HG03108 (cell line): Measurements from ENCODE around the gene MRTFA.
"Not testable (repeated sequence)": the region's sequence is repeated elsewhere in the genome, so short reads cannot be mapped to it uniquely, and the experiment has no call there.

Experiments used
- ATAC-seq: cut with Tn5 transposase; IDR thresholded peaks from one replicate; pipeline ENCODE4 v1.9.1; 2021; ENCODE audit warnings: moderate library complexity; ENCODE audit not compliant: unreplicated experiment

The MRTFA gene

GRCh38 chr22:40526960-40527359 lies 109.6 kb downstream of the MRTFA start:
- no peak for ATAC-seq

DNA sequence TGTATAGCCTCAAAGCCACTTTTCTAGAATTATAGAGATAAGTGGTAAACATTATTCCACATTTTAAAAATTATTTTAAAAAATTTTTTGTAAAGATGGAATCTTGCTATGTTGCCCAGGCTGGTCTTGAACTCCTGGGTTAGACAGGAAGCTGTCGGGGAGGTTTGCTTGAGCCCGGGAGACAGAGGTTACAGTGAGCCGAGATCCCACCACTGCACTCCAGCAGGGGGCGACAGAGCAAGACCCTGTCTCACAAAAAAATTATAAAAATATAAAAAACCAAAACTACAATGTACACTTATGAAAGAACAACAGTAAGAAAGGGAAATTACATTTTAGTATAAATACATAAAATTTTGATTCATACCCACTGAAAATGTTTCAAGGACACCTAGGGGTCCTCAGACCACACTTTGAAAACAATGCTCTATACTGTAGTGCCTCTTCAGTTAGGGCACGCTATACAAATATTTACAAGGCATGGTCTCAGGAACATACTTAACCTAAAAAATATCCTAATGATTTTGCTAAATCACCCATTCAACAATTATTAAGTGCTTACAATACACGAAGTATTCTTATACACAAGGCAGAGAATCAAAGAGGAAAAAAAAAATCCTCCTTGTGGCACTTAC lies 111.2 kb downstream of the MRTFA start:
- no peak for ATAC-seq

GRCh38 chr22:40524392-40525249 lies 111.9 kb downstream of the MRTFA start:
- no peak for ATAC-seq

DNA sequence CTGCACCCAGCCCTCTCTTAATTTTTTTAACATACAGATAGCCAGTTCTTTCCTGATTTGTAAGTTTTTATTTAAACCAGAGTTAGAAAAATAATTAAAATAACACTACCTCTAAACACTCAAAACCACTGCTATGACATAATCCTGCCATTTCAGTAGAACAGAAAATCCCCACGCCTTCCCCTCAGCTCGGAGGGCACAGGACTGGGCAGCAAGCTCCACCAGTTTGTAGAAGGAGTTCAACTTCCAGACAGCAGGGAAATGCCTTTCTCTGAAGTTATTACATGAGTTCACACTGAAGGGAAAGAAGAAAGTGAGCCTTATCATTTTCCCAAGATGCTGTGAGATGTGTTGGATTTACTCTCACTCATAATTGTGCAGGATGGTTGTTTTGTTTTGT lies 114.4 kb downstream of the MRTFA start:
- ATAC-seq, result no peak

- no peak for ATAC-seq
Observed at GRCh38 chr22:40521046-40521445, 115.5 kb downstream of the MRTFA start.

DNA sequence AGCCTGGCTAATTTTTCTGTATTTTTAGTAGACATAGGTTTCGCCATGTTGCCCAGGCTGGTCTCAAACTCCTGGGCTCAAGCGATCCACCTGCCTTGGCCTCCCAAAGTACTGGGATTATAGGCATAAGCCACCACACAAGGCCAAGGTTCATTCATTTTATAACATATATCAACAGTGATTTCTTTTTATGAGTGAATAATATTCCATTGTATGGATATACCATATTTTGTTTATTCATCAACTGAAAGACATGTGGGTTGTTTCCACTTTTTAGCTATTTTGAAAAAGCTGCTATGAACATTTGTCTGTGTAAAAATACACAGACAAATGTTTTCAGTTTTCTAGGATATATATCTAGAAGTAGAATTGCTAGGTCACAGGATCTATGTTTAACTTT lies 116.0 kb downstream of the MRTFA start:
- ATAC-seq, result no peak

- no peak for ATAC-seq
Observed at GRCh38 chr22:40519948-40520331, 116.6 kb downstream of the MRTFA start.

- no peak for ATAC-seq
Observed at GRCh38 chr22:40519284-40519947, 117.1 kb downstream of the MRTFA start.

DNA sequence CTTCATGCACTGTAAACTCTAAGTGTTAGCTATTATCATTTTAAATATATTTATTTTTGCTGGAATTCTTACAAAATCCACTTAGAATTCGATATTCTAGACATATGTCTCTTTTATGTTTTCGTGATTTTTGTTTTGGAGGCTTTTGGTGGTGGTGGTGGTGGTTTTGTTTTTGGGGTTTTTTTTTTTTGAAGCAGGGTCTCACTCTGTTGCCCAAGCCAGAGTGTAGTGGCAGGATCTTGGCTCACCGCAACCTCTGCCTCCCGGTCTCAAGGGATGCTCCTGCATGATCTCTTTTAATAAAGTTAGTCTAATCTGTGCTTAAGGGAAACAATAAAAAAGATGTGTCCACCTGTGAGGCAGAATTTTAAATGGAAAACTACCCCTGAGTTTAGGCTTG lies 117.7 kb downstream of the MRTFA start:
- no peak for ATAC-seq

DNA sequence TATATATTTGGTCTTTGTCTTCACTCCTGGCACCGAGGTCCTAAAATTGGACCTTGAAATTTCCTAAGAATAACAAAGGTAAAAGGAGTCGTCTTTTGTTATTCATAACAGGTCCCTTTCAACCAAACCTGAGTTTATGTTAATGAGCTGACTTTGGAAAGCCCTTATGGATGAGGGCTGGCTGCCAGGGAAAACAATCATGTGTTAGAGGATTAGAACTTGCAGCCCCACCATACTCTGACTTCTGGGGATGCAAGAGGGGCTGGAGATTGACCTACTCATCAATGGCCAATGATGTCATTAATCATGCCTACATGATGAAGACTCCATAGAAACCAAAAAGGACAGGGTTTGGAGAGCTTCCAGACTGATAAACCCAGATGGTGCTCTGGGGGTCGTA lies 118.9 kb downstream of the MRTFA start:
- ATAC-seq, result no peak

DNA sequence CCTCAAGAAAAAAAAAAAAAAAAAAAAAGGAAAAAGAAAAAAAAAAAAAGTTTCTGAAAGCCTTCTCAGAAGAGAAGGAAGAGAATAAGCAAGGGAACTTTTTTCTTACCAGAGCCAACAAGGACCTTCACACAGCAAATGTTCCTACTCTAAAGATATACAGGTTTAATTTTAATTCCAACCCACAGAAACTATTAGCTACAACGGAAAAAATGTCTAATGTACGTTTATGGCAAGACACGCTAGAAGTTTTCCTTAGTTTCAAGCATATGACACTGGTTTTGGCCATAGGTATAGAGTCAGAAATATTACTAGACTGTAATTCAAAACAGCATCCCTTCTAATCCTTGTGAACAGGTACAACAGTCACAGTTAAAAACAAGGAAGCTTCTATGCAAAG lies 120.1 kb downstream of the MRTFA start:
- ATAC-seq, result no peak

- ATAC-seq, result no peak
Observed at GRCh38 chr22:40512426-40513136, 123.9 kb downstream of the MRTFA start.

DNA sequence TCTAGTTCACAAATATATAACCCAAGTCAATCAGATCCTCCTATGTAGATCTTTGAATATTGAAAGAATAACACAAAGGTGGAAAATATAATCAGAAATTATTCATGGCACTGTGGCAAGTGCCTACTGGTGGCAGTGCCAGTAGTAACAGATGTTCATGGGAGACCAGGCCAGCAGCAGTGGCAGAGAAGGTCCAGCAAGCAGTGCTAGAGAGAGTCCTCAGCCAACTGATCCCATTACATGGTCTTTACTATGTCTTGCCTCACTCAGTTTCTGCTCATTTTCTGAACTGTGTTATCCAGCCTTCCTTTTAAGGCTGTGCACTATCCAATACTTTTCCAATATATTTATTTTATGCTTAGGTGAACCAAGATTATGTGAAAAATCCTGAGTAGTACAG lies 124.9 kb downstream of the MRTFA start:
- ATAC-seq, result no peak

DNA sequence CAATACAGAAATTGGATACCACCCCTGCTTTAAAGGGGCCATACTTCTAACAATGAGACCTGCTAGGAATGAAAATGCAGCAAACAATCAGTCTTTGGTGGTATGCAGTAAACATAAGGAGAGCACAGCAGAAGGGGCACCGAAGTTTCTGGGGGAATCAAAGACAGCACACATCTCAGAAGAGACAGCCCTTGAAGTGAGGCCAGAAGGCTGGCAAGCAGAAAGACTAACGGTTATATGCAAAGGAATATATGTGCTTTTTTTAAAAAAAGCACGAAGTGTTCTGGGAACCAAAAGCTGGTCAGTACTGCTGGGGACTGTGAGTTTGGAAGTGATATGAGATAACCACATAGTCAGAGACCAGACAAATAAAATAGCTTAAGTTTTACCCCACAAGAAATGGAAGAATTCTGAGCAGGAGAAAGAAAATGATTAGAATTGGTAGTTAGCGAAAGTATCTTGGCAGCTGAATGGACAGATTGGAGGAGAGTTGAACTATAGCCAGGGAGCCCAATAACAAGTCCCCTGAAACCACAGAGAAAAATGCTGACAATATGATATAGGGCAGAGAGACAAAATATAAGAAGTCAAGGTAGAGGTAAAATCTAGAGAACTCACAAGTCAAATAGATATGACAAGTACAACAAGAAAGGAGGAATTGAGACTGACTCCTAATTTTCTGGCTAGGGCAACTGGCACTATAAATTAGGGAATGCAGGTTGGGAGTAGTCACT lies 125.7 kb downstream of the MRTFA start:
- ATAC-seq, result no peak

DNA sequence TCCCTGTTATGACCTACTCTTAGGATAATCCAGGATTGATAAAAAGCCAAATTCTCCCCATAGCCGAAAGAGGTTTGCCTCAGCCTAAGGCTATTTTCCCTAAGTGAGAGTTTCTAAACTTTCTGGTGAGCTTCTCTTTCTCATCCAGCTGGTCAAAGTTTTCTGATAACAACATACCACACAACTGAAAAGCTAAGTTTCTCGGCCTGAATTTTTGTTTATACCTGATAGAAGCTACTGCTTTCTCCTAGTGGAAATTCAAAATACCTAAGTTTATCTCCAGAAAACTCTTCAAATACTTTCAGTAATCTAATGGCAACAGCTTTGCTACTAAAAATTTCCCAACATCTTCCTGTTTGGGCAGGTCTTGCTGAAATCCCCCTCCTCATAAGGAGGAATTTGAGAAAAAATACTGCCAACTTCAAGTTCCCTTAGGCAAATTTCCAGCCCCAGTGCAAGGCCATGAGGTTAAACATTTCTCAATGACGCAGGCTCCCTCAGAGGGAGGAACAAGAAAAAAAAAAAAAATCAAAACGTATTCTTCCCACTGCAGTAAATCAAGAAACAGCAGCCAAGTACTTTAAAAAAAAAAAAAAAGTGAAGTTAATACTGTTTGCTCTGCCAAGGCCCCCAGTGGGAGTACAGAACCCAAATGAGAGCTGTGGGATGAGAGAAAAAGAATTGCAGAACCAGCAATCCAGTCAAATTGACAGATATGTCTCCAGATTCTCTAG lies 127.0 kb downstream of the MRTFA start:
- no peak for ATAC-seq

DNA sequence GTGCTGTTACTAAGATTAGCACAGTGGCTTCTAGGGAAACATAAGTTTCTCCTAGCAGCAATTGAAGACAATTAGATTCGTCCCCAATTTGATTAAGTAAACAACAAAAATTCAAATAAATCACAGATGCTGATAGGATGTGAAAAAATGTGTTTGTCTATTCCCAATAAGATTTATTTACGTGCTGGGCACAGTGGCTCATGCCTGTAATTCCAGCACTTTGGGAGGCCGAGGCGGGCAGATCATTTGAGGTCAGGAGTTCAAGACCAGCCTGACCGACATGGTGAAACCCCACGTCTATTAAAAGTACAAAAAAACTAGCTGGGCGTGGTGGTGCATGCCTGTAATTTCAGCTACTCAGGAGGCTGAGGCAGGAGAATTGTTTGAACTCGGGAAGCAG lies 128.5 kb downstream of the MRTFA start:
- ATAC-seq, result not testable (repeated sequence)

DNA sequence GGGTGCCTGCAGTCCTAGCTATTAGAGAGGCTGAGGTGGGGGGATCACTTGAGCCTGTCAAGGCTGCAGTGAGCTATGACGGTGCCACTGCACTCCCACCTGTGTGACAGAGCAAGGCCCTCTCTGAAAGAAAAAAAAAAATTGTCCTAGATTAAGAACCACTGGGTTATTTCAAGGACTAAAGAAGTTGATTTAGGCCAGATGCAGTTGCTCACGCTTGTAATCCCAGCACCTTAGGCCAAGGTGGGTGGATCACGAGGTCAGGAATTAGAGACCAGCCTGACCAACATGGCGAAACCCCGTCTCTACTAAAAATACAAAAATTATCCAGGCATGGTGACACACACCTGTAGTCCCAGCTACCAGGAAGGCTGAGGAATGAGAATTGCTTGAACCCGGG lies 129.0 kb downstream of the MRTFA start:
- no peak for ATAC-seq

GRCh38 chr22:40506762-40507161 lies 129.8 kb downstream of the MRTFA start:
- no peak for ATAC-seq

- no peak for ATAC-seq
Observed at GRCh38 chr22:40504285-40505249, 132.0 kb downstream of the MRTFA start.
